GM13977 (cell line): ENCODE measurements around the gene HELLS.

Experiments used
- DNase-seq: peaks from one replicate; pipeline ENCODE4 v3.0.0; 2012; ENCODE audit warnings: low spot score
- in situ Hi-C: fragments of 300-500 bp; cut with MboI; formaldehyde crosslinking; loops from one replicate; pipeline ENCODE4 v1.12.0; 2022; ENCODE audit warnings: low sequenced_read_pairs, low pct_unique_long_range_greater_than_20kb, mixed read lengths, inconsistent platforms; ENCODE audit not compliant: unreplicated experiment
- TF ChIP-seq, protein P1 (sequence below): IDR thresholded peaks from 2 replicates; pipeline ENCODE4 v1.5.1; 2012; ENCODE audit warnings: mild to moderate bottlenecking, control low read depth; ENCODE audit not compliant: insufficient read depth; ENCODE audit errors: extremely low read depth, missing control alignments

The HELLS gene

GRCh38 chr10:94571081-94571480 is 25.5 kb downstream of the HELLS start:
- DNase-seq: no peak
- in situ Hi-C loops: no loop called here
- TF ChIP-seq, protein P1, sequence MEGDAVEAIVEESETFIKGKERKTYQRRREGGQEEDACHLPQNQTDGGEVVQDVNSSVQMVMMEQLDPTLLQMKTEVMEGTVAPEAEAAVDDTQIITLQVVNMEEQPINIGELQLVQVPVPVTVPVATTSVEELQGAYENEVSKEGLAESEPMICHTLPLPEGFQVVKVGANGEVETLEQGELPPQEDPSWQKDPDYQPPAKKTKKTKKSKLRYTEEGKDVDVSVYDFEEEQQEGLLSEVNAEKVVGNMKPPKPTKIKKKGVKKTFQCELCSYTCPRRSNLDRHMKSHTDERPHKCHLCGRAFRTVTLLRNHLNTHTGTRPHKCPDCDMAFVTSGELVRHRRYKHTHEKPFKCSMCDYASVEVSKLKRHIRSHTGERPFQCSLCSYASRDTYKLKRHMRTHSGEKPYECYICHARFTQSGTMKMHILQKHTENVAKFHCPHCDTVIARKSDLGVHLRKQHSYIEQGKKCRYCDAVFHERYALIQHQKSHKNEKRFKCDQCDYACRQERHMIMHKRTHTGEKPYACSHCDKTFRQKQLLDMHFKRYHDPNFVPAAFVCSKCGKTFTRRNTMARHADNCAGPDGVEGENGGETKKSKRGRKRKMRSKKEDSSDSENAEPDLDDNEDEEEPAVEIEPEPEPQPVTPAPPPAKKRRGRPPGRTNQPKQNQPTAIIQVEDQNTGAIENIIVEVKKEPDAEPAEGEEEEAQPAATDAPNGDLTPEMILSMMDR: no peak

GRCh38 chr10:94571528-94571927 is 25.9 kb downstream of the HELLS start:
- in situ Hi-C loops: no loop called here
- TF ChIP-seq, protein P1: no peak
- no peak for DNase-seq

GRCh38 chr10:94578790-94579189 is 33.2 kb downstream of the HELLS start:
- TF ChIP-seq, protein P1: no peak
- in situ Hi-C loops: no loop called here
- DNase-seq: no peak

GRCh38 chr10:94583124-94583523 is 37.5 kb downstream of the HELLS start:
- no peak for DNase-seq
- in situ Hi-C loops: no loop called here
- TF ChIP-seq, protein P1: no peak

GRCh38 chr10:94591461-94592205 is 46.0 kb downstream of the HELLS start:
- TF ChIP-seq, protein P1: no peak
- peak; percentile 36 for DNase-seq
- in situ Hi-C loops: no loop called here

- in situ Hi-C loops: no loop called here
These were observed 57.3 kb downstream of the HELLS start for GRCh38 chr10:94602729-94603515.

More at GRCh38 chr10:94602729-94603515, 57.3 kb downstream of the HELLS start:
- no peak for DNase-seq
- TF ChIP-seq, protein P1: no peak
